ENCODE results near the gene FGD6. TPM values are rescaled to one million over a fixed set of nuclear protein-coding genes. Genes with fewer than 3 reads are reported as not detected.
"Not testable (repeated sequence)": the region's sequence is repeated elsewhere in the genome, so short reads cannot be mapped to it uniquely, and the experiment has no call there.

Gene FGD6
- total RNA-seq, 1 donor from 2014 or later: 0.70 TPM

DNA sequence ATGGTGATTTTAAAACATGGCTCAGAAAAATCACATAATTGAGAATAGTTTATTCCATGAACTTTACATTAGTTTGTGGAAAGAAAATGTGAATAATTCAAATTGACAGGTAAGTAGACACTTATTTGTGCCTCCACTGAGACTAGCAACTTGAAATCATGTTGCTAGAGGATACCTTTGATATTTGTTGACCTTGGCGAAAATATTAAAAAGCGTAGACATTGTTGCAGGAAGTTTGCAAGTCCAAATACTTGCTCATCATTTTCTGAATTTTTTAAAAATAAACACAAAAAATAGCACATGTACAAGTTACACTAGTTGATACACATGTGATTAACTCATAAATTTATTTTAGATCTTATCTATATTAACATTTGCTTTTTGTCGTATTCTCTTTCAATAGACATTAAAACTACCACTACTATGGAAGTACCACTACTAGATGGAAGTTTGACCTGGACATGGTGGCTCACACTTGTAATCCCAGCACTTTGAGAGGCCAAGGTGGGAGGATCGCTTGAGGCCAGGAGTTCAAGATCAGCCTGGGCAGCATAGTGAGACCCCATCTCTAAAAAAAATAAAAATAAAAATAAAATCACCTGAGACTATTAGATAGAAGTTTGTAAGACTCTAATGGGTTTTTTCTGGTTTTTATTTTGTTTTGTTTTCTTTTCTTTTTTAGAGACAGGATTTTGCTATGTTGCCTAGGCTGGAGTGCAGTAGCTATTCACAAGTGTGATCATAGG lies 24.7 kb upstream of the FGD6 start:
- no peak overlapping the region for H3K4me3 Mint-ChIP-seq
- no peaks in the 10 kb centered on the region for H3K9me3 Mint-ChIP-seq
- no peaks in the 10 kb centered on the region for H3K27me3 Mint-ChIP-seq
- H3K4me1 Mint-ChIP-seq: peaks cover 17% of the 10 kb centered on the region
- no peak overlapping the region for H3K27ac Mint-ChIP-seq
- intact Hi-C loops (cut with micrococcal nuclease): no loop called here
- H3K36me3 Mint-ChIP-seq (ENCODE audit: low read depth): peaks cover 16% of the 10 kb centered on the region
- no peak for DNase-seq

DNA sequence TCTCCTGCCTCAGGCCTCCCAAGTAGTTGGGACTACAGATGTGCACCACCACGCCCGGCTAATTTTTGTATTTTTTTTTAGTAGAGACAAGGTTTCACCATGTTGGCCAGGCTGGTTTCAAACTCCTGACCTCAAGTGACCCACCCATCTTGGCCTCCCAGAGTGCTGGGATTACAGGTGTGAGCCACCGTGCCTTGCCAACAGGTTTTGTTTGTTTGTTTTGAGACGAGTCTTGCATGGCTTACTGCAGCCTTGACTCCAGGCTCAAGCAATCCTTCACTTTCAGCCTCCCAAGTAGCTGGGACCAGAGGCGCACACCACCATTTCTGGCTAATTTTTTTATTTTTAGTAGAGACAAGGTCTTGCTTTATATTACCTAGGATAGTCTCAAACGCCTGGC lies 23.9 kb upstream of the FGD6 start:
- DNase-seq; intact Hi-C loops (cut with micrococcal nuclease); H3K27me3 Mint-ChIP-seq; H3K4me3 Mint-ChIP-seq; H3K9me3 Mint-ChIP-seq: not testable (repeated sequence)
- Mint-ChIP-seq H3K4me1 (peaks cover 12% of the 10 kb centered on the region), H3K36me3 (ENCODE audit: low read depth) (peaks cover 19% of the 10 kb centered on the region), H3K27ac (peak overlapping the region; percentile 34)

GRCh38 chr12:95240556-95240955 lies 23.3 kb upstream of the FGD6 start:
- intact Hi-C loops (cut with micrococcal nuclease): loop anchor here (1.0 kb wide), 1 partner anchor 23 kb away; the partner anchor contains the start of genes FGD6 and VEZT
- Mint-ChIP-seq H3K27me3 (no peaks in the 10 kb centered on the region), H3K27ac (peak overlapping the region; percentile 34), H3K4me3 (no peak overlapping the region), H3K36me3 (ENCODE audit: low read depth) (peaks cover 21% of the 10 kb centered on the region), H3K4me1 (peaks cover 11% of the 10 kb centered on the region), H3K9me3 (no peaks in the 10 kb centered on the region)
- DNase-seq: no peak

DNA sequence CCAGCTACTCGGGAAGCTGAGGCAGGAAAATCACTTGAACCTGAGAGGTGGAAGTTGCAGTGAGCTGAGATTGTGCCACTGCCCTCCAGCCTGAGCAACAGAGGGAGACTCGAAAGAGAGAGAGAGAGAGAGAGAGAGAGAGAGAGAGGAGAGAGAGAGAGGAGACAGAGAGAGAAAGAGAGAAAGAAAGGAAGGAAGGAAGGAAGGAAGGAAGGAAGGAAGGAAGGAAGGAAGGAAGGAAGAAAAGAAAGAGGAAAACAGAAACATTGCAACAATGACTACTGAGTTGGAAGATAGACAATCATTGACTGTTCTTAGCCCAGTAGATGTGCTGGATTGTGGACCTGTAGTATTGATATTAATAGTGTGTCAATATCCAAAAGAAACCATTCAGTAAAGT lies 22.6 kb upstream of the FGD6 start:
- intact Hi-C loops (cut with micrococcal nuclease): loop anchor here (1.0 kb wide), 1 partner anchor 23 kb away; the partner anchor contains the start of genes FGD6 and VEZT
- not testable (repeated sequence) for H3K27me3 Mint-ChIP-seq, H3K9me3 Mint-ChIP-seq, DNase-seq, H3K4me3 Mint-ChIP-seq, H3K4me1 Mint-ChIP-seq
- Mint-ChIP-seq H3K27ac (peak overlapping the region; percentile 1), H3K36me3 (ENCODE audit: low read depth) (peaks cover 21% of the 10 kb centered on the region)

DNA sequence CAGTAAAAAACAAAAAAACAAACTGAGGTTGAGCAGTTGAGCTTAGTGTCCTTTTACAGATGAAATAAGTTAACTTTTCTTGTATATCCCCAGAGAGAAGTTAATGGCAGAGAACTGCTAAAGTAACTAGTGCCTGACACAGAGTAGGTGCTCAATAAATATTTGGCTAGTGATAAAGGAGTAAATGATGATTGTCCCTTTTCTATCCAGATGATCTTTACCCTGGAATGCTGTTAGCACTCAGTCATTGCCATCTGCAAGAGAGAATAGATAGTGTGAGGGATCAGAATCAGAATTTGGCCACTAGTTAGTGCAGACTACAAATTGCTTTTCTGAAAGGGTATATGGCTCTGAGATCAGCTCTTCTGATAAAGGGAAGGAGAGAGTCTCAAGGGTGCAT lies 21.9 kb upstream of the FGD6 start:
- H3K27ac Mint-ChIP-seq: no peak overlapping the region
- intact Hi-C loops (cut with micrococcal nuclease): no loop called here
- H3K4me3 Mint-ChIP-seq: no peak overlapping the region
- DNase-seq: no peak
- H3K36me3 Mint-ChIP-seq (ENCODE audit: low read depth): peaks cover 23% of the 10 kb centered on the region
- no peaks in the 10 kb centered on the region for H3K9me3 Mint-ChIP-seq
- H3K4me1 Mint-ChIP-seq: peaks cover 6% of the 10 kb centered on the region
- H3K27me3 Mint-ChIP-seq: no peaks in the 10 kb centered on the region

DNA sequence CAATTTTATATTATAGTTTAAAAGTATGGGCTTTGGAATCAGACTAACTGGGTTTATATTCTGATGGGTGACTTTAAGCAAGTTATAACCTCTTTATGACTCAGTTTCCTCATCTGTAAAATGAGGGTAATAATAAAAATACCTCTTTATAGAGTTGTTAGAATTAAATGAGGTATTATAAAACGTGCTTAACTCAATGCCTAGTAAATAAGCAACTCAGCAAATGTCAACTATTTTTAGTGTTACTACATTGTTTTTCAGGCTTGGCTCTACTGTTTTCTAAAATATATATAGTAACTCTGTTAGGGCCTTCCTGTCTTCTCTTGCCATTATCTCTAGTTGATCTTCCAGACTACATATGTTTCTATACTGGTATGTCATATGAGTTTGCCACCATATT lies 20.9 kb upstream of the FGD6 start:
- no peaks in the 10 kb centered on the region for H3K9me3 Mint-ChIP-seq
- peaks cover 19% of the 10 kb centered on the region for H3K36me3 Mint-ChIP-seq (ENCODE audit: low read depth)
- no peaks in the 10 kb centered on the region for H3K27me3 Mint-ChIP-seq
- intact Hi-C loops (cut with micrococcal nuclease): no loop called here
- H3K4me1 Mint-ChIP-seq: peaks cover 6% of the 10 kb centered on the region
- H3K4me3 Mint-ChIP-seq: no peak overlapping the region
- H3K27ac Mint-ChIP-seq: no peak overlapping the region
- DNase-seq: no peak

- H3K4me1 Mint-ChIP-seq: peaks cover 6% of the 10 kb centered on the region
- H3K27me3 Mint-ChIP-seq: no peaks in the 10 kb centered on the region
- intact Hi-C loops (cut with micrococcal nuclease): no loop called here
- DNase-seq: no peak
- no peaks in the 10 kb centered on the region for H3K9me3 Mint-ChIP-seq
- H3K4me3 Mint-ChIP-seq: no peak overlapping the region
- no peak overlapping the region for H3K27ac Mint-ChIP-seq
- peaks cover 22% of the 10 kb centered on the region for H3K36me3 Mint-ChIP-seq (ENCODE audit: low read depth)
These were observed 20.0 kb upstream of the FGD6 start for GRCh38 chr12:95237315-95237714.

- H3K4me3 Mint-ChIP-seq; DNase-seq; intact Hi-C loops (cut with micrococcal nuclease); H3K4me1 Mint-ChIP-seq; H3K27me3 Mint-ChIP-seq; H3K27ac Mint-ChIP-seq; H3K9me3 Mint-ChIP-seq: not testable (repeated sequence)
- H3K36me3 Mint-ChIP-seq (ENCODE audit: low read depth): peaks cover 20% of the 10 kb centered on the region
These were observed 18.4 kb upstream of the FGD6 start for GRCh38 chr12:95235621-95236020.

DNA sequence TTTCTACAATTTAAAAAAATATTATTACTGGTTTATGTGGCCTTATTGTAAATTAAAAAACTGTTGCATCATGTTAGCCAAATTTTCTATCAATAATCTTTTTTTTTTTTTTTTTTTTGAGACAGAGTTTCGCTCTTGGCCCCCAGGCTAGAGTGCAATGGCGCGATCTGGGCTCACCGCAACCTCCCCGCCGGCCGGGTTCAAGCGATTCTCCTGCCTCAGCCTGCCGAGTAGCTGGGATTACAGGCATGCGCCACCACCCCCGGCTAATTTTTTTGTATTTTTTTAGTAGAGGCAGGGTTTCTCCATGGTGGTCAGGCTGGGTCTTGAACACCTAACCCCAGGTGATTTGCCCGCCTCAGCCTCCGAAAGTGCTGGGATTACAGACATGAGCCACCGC lies 16.9 kb upstream of the FGD6 start:
- H3K27ac Mint-ChIP-seq; DNase-seq; H3K9me3 Mint-ChIP-seq; intact Hi-C loops (cut with micrococcal nuclease); H3K4me1 Mint-ChIP-seq; H3K4me3 Mint-ChIP-seq; H3K27me3 Mint-ChIP-seq: not testable (repeated sequence)
- H3K36me3 Mint-ChIP-seq (ENCODE audit: low read depth): peaks cover 16% of the 10 kb centered on the region

- Mint-ChIP-seq H3K36me3 (ENCODE audit: low read depth) (peaks cover 13% of the 10 kb centered on the region), H3K27ac (no peak overlapping the region), H3K4me1 (peaks cover 4% of the 10 kb centered on the region), H3K4me3 (no peak overlapping the region), H3K27me3 (no peaks in the 10 kb centered on the region), H3K9me3 (no peaks in the 10 kb centered on the region)
- no peak for DNase-seq
- intact Hi-C loops (cut with micrococcal nuclease): no loop called here
These were observed 13.9 kb upstream of the FGD6 start for GRCh38 chr12:95231190-95231589.

- peaks cover 4% of the 10 kb centered on the region for H3K4me1 Mint-ChIP-seq
- H3K27ac Mint-ChIP-seq: no peak overlapping the region
- peaks cover 14% of the 10 kb centered on the region for H3K36me3 Mint-ChIP-seq (ENCODE audit: low read depth)
- DNase-seq: no peak
- no peaks in the 10 kb centered on the region for H3K27me3 Mint-ChIP-seq
- intact Hi-C loops (cut with micrococcal nuclease): no loop called here
- H3K4me3 Mint-ChIP-seq: no peak overlapping the region
- H3K9me3 Mint-ChIP-seq: no peaks in the 10 kb centered on the region
These were observed 13.0 kb upstream of the FGD6 start for GRCh38 chr12:95230313-95230712.

- intact Hi-C loops (cut with micrococcal nuclease): no loop called here
- Mint-ChIP-seq H3K9me3 (no peaks in the 10 kb centered on the region), H3K27ac (no peak overlapping the region), H3K36me3 (ENCODE audit: low read depth) (peaks cover 17% of the 10 kb centered on the region), H3K27me3 (no peaks in the 10 kb centered on the region), H3K4me3 (no peak overlapping the region), H3K4me1 (peaks cover 7% of the 10 kb centered on the region)
- DNase-seq: no peak
These were observed 12.4 kb upstream of the FGD6 start for GRCh38 chr12:95229636-95230035.

DNA sequence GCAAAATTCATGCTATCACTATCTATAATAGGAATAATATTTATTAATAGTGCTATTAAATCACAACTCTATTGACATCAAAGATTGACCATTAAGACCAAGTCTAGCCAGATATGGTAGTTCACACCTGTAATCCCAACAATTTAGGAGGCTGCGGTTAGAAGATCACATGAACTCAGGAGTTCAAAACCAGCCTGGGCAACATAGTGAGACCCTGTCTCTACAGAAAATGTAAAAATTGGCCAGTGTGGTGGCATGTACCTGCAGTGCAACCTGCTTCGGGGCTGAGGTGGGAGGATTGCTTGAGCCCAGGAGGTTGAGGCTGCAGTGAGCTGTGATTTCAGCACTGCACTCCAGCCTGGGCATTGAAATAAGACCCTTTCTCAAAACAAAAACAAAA lies 11.3 kb upstream of the FGD6 start:
- intact Hi-C loops (cut with micrococcal nuclease): no loop called here
- no peaks in the 10 kb centered on the region for H3K9me3 Mint-ChIP-seq
- no peak overlapping the region for H3K4me3 Mint-ChIP-seq
- H3K27ac Mint-ChIP-seq: no peak overlapping the region
- no peaks in the 10 kb centered on the region for H3K27me3 Mint-ChIP-seq
- DNase-seq: no peak
- peaks cover 21% of the 10 kb centered on the region for H3K36me3 Mint-ChIP-seq (ENCODE audit: low read depth)
- peaks cover 12% of the 10 kb centered on the region for H3K4me1 Mint-ChIP-seq

GRCh38 chr12:95227818-95228356 lies 10.6 kb upstream of the FGD6 start:
- no peak for DNase-seq
- Mint-ChIP-seq H3K27ac (no peak overlapping the region), H3K27me3 (no peaks in the 10 kb centered on the region), H3K4me3 (no peak overlapping the region), H3K9me3 (no peaks in the 10 kb centered on the region), H3K36me3 (ENCODE audit: low read depth) (peaks cover 20% of the 10 kb centered on the region), H3K4me1 (peaks cover 12% of the 10 kb centered on the region)
- intact Hi-C loops (cut with micrococcal nuclease): no loop called here
